Testis (tissue), 3 donors: ENCODE results near the gene PTPRQ. TPM values are rescaled to one million over a fixed set of nuclear protein-coding genes. Genes with fewer than 3 reads are reported as not detected.

Source experiments
- DNase-seq: peaks from one replicate; pipeline ENCODE4 v3.0.0-alpha.2; 2019
- H3K27ac ChIP-seq, 2 donors: fragments of 200-600 bp; sonication (generic); one replicate each; pipeline ENCODE4 v1.5.1; 2019
- H3K27me3 ChIP-seq: fragments of 200-600 bp; sonication (generic); one replicate; pipeline ENCODE4 v1.5.1; 2019
- H3K36me3 ChIP-seq: fragments of 200-600 bp; sonication (generic); one replicate; pipeline ENCODE4 v1.5.1; 2017; ENCODE audit warnings: low read depth; ENCODE audit errors: missing control alignments
- H3K4me1 ChIP-seq: fragments of 200-600 bp; sonication (generic); one replicate; pipeline ENCODE4 v1.5.1; 2019
- H3K4me3 ChIP-seq, 2 donors: fragments of 200-600 bp; sonication (generic); one replicate each; pipeline ENCODE4 v1.5.1; 2017 to 2019
- H3K9me3 ChIP-seq: fragments of 200-600 bp; sonication (generic); one replicate; pipeline ENCODE4 v1.5.1; 2017
- CTCF ChIP-seq, 3 experiments: fragments of 450-650 bp in 2 of 3; fragments of 200-600 bp in 1 of 3; sonication (generic) in 1 of 3; IDR thresholded peaks; one replicate each; pipeline ENCODE4 v1.5.1; 2016 to 2019; ENCODE audit warnings: antibody characterized with exemption in 3 of 3, mild to moderate bottlenecking in 2 of 3, moderate library complexity in 1 of 3
- POLR2A ChIP-seq: fragments of 450-650 bp; IDR thresholded peaks from one replicate; pipeline ENCODE4 v1.6.1; 2017; ENCODE audit warnings: antibody characterized with exemption, mild to moderate bottlenecking, moderate library complexity
- WGBS, 2 donors: methylation state at CpG; one replicate each; pipeline ENCODE4 v1.1.5; 2018; 5-methylcytosine and 5-hydroxymethylcytosine counted together
- intact Hi-C: fragments of 100-400 bp; cut with DNase I; formaldehyde crosslinking; loops from one replicate; pipeline ENCODE4 v1.15.1; 2023; ENCODE audit warnings: low total_unique reads
- polyA plus RNA-seq: library from polyadenylated mRNA; stranded (reverse); fragments of 350-450 nt; fragmentation: Illumina TruSeq; extraction: RNeasy Lipid Tissue Mini Kit (QIAGEN cat#74804); gene quantifications from one replicate; pipeline ENCODE4 v1.2.3, GENCODE V29; 2014; ENCODE audit warnings: low read depth, low replicate concordance; ENCODE audit not compliant: insufficient read depth
- total RNA-seq, 2 donors: library from RNA; depleted of rRNA; stranded (reverse); fragments of >200 nt; gene quantifications; one replicate each; pipeline ENCODE4 v1.2.3, GENCODE V29; 2016

The PTPRQ gene
- total and polyA plus RNA-seq, 3 donors from 2014 or later = 1.4 to 3.8 (median 3.7) TPM

- Histone ChIP-seq H3K27ac (no peak overlapping the region), H3K36me3 (no peaks in the 10 kb centered on the region), H3K9me3 (no peaks in the 10 kb centered on the region), H3K4me3 (no peak overlapping the region), H3K4me1 (no peaks in the 10 kb centered on the region), H3K27me3 (no peaks in the 10 kb centered on the region)
- TF ChIP-seq CTCF (IDR thresholded peaks at IDR 0.05) (no peak), POLR2A (no peak)
- no peak for DNase-seq
- intact Hi-C loops = no loop called here
- 78 to 83% methylated on average over 2 of the region's 2 CpGs for WGBS, 2 donors
These were observed 46.3 kb downstream of the PTPRQ start for GRCh38 chr12:80490329-80490728.

- DNase-seq = no peak
- no peak for TF ChIP-seq CTCF (IDR thresholded peaks at IDR 0.05)
- TF ChIP-seq POLR2A = no peak
- intact Hi-C loops = no loop called here
These were observed 47.1 kb downstream of the PTPRQ start for GRCh38 chr12:80491166-80491565.

GRCh38 chr12:80493466-80493865 lies 49.4 kb downstream of the PTPRQ start:
- no peak overlapping the region for H3K4me3 ChIP-seq
- no peak for DNase-seq
- intact Hi-C loops = no loop called here
- 93 to 94% methylated on average over 2 of the region's 2 CpGs for WGBS, 2 donors
- no peak overlapping the region for H3K27ac ChIP-seq
- H3K4me1 ChIP-seq = no peaks in the 10 kb centered on the region
- H3K9me3 ChIP-seq = no peaks in the 10 kb centered on the region
- TF ChIP-seq CTCF (IDR thresholded peaks at IDR 0.05) = no peak
- TF ChIP-seq POLR2A = no peak
- H3K36me3 ChIP-seq = no peaks in the 10 kb centered on the region
- H3K27me3 ChIP-seq = no peaks in the 10 kb centered on the region

More at GRCh38 chr12:80491166-80491565, 47.1 kb downstream of the PTPRQ start:
- no peaks in the 10 kb centered on the region for H3K9me3 ChIP-seq
- H3K4me3 ChIP-seq = no peak overlapping the region
- no peaks in the 10 kb centered on the region for H3K27me3 ChIP-seq
- no peaks in the 10 kb centered on the region for H3K36me3 ChIP-seq
- H3K27ac ChIP-seq = no peak overlapping the region
- H3K4me1 ChIP-seq = no peaks in the 10 kb centered on the region

GRCh38 chr12:80494836-80495235 lies 50.8 kb downstream of the PTPRQ start:
- Histone ChIP-seq H3K9me3 (no peaks in the 10 kb centered on the region), H3K27ac (no peak overlapping the region), H3K4me1 (no peaks in the 10 kb centered on the region), H3K4me3 (no peak overlapping the region), H3K36me3 (no peaks in the 10 kb centered on the region), H3K27me3 (no peaks in the 10 kb centered on the region)
- TF ChIP-seq CTCF (IDR thresholded peaks at IDR 0.05) (no peak), POLR2A (no peak)
- intact Hi-C loops = no loop called here
- WGBS, 2 donors = 81 to 85% methylated on average over 1 of the region's 1 CpG
- DNase-seq = no peak

GRCh38 chr12:80498059-80498728 lies 54.2 kb downstream of the PTPRQ start:
- no peak overlapping the region for H3K27ac ChIP-seq
- H3K27me3 ChIP-seq = no peaks in the 10 kb centered on the region
- no peaks in the 10 kb centered on the region for H3K9me3 ChIP-seq
- no peaks in the 10 kb centered on the region for H3K36me3 ChIP-seq
- DNase-seq = no peak
- H3K4me3 ChIP-seq = no peak overlapping the region
- no peak for TF ChIP-seq CTCF (IDR thresholded peaks at IDR 0.05)
- TF ChIP-seq POLR2A = no peak
- 40 to 42% methylated on average over 2 of the region's 2 CpGs for WGBS, 2 donors
- intact Hi-C loops = no loop called here
- no peaks in the 10 kb centered on the region for H3K4me1 ChIP-seq
